CD4-positive, alpha-beta T cell treated with Interleukin-17A for 1 hour (primary cell): ENCODE data around the gene MORC2.

Source experiments
- DNase-seq: peaks from one replicate; pipeline ENCODE4 v3.0.0-alpha.2; 2020

The MORC2 gene

DNA sequence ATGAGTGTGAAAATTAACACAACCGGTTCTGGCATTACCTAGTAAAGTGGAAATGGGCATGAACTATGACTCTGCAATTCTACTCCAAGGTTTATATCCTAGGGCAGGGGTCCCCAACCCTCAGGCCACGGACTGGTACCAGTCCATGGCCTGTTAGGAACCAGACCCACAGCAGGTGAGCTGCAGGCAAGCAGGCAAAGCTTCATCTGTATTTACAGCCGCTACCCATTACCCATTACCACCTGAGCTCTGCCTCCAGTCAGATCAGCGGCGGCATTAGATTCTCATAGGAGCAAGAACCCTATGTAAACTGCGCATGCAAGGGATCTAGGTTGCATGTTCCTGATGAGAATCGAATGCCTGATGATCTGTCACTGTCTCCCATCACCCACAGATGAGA lies 49.8 kb downstream of the MORC2 start:
- no peak for DNase-seq

DNA sequence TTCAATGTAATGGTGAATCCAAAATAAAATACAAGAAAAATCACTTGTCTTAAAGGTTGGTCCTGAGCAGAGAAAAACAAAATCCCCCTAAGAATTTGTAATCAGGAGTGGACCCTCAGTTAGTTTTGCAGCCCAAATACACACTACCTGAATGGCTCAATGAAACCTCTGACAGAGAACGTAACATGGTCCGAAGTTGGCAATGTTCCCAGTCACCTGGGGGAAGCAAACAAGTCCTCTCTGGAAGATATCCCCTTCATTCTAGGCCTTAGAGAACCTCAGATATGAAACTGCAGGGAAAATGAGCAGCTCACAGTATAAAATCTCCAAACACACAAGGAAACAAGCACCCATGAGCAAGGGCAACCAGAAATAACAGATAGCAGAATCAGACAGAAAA lies 58.2 kb downstream of the MORC2 start:
- DNase-seq = no peak

DNA sequence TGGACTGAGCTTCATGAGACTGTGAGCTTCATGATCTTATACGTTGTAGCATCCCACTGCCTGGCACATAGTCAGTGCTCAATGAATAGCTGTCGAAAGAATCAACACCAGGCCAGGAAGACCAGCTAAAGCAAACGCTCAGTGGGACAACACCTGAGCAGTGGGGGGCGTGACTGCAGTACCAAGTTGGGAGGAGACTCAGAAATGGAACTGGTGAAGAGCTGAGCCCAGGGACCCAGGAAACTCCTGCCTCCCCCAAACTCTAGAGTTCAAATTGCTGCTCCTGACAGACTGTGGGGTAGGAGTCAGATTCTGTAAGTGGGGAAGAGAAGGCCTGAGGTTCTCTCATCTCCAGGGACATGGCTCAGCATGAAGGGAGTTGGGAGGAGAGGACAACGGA lies 59.3 kb downstream of the MORC2 start:
- DNase-seq = no peak

DNA sequence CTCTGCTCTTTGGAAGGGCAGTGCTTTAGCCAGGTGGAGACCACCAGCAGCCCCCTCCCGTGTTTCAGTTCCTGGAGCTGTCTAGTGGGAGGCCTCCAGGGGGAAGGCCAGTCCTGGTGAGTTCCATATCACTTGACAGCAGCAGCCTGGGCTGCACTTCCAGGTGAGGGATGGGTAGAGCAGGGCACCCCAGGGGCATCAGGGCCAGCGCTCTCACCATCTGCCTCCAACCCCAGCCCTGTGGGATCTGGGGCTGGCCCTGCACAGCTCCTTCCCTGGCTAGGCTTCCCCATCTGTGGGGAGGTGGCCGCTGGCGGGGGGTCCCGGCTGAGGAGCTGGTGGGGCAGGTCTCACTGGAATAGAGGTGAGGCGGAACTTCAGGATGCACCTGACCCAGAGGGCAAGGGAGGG lies 60.5 kb downstream of the MORC2 start:
- DNase-seq = no peak

DNA sequence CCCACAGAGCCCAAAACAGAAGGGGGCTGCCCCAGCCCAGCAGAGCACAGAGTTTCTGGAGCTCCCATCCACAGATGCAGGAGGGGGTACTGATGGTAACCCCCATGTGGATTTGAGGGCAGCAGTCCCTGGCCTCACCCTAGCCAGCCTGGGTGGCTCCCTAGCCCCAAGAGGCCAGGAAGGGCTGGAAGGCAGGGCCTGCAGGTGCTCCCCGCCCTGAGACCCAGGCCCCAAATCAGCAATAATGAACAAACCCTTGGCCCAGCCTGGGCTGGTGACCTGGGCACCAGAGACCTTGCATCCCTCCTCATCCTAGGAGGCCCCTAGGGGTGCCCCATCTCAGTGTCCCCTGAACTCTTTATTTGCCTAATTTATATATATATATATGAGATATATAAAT lies 61.6 kb downstream of the MORC2 start:
- DNase-seq = no peak

DNA sequence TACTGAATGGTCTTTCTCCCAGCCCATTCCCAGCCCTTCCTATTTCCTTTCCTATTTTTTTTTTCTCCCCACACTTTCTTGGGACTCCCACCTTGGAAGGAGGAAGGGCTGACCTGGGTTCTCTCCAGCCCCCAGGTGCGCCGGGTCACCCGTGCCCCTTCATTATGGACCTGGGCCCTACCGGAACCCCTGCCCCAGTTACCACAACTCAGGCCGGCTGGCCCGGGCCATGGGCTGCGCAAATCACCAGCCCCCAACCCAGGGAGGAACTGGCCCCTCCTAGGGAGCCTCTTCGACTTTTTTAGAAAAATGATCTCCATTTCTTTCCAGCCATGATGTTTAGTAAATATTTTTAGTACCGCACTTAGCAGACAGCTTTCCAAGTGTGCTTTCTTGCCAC lies 62.2 kb downstream of the MORC2 start:
- DNase-seq = no peak

DNA sequence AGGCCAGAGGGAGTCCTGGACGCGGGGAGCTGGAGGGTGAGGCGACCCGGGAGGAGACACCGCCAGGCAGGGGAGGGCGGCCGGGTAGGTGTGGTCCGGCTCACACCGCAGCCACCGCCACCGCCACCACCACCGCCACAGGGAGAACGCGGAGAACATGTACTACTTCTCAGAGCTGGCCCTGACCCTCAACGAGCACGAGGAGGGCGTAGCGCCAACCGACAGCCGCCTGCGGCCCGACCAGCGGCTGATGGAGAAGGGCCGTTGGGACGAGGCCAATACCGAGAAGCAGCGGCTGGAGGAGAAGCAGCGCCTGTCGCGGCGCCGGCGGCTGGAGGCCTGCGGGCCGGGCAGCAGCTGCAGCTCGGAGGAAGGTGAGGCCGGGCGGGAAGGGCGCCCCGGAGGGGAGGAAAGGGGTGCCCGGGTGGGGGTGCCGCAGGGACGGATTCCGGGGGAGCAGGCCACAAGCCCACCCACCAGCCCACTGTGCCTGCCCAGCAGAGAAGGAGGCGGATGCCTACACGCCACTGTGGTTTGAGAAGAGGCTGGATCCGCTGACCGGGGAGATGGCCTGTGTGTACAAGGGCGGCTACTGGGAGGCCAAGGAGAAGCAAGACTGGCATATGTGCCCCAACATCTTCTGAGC lies 62.8 kb downstream of the MORC2 start:
- no peak for DNase-seq

DNA sequence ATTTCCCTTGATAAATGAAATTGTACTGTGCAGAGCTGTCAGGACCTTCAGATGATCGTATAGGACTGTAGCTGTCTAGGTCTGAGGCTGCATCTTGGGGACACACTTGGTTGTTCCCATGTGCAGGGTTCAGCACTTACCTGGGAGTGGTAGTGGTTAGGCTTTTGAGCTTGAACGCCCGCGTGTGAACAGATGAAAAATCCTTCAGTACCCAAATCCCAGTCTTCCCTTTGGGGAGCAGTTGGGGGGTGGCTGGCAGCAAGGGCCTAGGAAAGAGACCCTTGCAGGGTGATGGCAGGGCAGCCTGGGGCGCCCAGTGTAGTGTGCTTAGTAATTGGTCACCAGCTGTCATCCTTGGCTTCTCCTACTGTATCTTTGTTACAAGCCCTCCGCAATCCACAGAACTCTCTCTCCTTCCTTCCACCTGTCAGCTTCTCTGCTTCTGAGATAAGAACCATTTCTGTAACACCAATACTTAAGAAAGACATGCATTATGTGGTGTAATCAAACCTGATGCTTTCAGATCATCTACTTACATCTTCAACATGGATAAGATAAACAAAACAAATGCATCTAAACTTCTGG lies 64.6 kb downstream of the MORC2 start:
- DNase-seq = no peak

DNA sequence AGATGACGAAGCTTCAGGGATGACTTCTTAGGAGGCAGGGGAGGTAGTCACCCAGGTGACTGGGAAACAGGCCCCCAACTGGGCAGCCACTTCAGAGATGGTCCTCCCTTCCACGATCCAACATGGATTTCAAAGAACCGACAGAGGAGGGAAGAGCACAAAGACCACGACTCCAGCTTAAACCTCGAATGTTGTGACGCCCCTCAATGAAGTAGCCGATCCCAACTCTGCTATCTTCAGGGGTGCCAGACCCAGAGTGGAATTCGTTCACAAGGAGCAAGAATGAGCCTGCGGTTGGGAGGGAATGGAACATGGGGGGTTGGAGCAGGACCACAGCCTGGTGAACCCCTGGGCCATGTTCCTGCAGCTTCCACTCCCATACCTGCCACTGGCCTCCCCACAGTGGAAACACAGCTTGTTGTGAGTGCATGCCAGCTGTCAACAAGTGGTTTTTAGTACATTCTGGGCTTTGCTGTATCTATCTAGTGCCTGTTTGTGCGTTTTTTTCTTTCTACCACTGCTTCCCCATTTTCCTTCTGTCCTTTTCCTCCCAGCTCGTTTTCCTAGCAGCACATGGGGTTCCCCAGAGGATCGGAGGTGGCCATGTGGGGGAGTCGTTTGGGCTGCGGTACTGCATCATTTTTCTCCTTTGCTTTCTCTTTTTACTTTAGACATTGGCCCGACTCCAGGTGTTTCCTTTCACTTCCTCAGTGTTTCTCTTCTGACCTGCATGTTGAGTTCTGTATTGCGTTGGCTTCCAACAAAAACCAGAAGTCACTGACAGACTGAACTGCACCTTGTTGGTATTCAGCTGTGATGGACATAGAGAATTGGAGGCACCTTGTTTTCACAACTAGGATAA lies 65.8 kb downstream of the MORC2 start:
- no peak for DNase-seq

DNA sequence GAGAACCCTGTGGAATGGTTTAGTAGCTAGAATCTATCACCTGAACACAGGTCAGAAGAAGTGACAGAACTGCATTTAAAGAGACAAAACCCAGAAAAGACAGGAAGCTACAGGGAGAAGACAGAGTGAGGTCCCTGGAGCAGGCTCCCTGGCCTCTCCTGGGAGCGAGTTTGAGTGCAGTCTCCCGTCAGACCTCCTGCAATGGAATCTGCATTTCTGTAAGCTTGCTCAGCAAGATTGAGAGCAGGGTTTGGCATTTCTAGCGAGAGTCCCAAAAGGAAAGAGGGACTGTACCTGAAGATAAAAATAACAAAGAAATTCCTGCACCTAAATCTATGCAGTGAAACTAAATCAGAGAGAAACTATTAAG lies 74.2 kb downstream of the MORC2 start:
- DNase-seq = no peak

DNA sequence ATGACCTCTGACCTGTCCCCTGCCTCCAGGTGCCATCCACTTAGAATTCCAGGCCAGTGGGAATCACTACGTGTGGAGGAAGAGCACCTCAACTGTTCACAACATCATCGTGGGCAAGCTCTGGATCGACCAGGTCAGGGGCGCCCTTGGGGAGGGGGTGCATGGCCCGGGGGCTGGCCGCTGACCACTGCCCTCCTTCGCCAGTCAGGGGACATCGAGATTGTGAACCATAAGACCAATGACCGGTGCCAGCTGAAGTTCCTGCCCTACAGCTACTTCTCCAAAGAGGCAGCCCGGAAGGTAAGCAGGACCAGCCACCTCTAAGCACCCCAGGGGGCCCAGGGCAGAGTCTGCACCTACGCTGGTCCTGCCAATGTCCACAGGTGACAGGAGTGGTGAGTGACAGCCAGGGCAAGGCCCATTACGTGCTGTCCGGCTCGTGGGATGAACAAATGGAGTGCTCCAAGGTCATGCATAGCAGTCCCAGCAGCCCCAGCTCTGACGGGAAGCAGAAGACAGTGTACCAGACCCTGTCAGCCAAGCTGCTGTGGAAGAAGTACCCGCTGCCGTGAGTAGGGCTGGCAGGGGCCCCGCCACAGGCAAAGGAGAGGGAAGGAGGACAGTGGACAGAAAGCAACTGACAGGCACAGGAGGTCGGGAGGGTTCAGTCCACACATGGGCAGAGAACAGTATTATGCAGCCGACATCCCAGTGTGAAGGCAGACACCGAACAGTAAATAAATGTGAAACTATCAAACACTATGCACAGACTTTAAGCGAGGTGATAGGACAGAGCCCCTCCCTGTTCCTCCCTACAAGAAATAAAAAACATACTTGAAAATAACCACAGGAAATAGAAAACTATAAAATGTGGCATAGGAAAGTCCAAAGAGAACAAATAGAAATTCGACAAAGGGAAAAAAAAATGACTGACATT lies 74.9 kb downstream of the MORC2 start:
- no peak for DNase-seq

DNA sequence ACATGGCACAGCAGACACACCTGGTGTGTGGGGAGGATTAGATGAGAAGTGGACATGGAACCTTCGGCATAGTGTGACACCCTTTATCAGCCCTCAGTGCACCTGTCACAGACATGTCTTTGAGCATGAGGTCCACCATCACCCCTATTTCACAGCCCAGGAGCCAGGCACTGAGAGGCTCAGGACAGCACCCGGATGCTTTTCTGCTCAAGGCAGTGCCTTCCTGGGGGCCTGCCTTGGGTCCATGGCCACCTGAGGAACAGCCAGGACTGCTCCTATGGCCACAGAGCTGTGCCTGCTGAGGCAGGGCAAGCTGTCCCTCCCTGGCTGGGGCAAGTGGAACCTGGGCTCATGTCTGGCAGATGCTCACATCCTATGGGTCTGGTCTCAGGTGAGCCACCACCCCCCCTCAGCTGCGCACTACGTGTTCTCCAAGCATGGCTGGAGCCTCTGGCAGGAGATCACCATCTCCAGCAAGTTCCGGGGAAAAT lies 75.8 kb downstream of the MORC2 start:
- DNase-seq = no peak

DNA sequence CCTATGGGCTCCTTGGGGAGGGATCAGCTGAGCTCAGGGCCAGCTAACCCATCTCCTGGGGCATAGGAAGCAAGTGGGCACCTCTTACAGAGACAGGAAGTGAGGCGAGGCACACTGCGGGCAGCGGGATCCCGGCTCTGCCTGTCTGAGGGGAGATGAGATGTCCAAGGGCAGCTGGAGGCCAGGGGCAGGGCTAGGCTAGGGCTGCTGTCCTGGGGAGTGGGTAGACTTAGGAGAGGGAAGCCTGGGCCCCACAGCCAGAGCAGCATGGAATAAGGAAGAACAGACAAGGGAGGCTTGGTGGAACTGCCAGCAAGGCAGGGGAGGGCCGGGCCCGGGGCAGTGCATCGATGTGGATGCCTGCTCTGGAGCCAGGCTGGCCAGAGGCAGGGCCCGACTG lies 76.3 kb downstream of the MORC2 start:
- DNase-seq = no peak

DNA sequence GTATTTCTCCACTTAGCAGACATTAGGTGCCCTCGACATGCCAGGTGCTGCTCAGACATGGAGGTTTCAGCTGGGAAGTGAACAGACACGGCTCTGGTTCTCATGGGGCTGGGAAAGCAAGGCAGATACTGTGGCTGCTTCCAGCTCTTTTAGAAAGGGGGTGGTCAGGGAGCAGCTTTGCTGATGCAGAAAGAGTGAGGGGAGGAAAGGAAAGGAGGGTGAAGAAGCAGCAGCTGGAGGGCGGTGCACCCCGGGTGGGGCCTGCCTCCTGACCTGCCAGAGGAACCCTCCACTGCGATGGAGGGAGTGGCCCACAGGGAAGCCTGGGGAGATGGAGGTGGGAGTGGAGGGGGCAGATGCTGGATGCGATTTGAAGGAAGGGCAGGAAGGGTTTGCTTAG lies 76.8 kb downstream of the MORC2 start:
- no peak for DNase-seq

DNA sequence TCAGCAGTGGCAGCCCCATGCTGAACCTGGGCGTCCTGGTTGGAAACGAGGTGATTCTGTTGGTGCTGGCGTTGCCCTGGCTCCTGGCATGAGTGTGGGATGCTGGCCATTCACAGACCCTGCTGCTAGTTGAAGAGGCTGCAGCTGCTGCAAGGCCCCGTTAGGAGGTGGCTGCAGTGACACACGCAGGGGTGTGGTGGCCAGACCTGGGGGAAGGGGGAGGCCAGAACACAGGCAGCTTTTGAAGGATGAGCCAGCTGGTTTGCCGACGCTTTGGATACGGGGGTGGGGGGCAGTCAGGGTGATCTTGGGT lies 77.2 kb downstream of the MORC2 start:
- no peak for DNase-seq

DNA sequence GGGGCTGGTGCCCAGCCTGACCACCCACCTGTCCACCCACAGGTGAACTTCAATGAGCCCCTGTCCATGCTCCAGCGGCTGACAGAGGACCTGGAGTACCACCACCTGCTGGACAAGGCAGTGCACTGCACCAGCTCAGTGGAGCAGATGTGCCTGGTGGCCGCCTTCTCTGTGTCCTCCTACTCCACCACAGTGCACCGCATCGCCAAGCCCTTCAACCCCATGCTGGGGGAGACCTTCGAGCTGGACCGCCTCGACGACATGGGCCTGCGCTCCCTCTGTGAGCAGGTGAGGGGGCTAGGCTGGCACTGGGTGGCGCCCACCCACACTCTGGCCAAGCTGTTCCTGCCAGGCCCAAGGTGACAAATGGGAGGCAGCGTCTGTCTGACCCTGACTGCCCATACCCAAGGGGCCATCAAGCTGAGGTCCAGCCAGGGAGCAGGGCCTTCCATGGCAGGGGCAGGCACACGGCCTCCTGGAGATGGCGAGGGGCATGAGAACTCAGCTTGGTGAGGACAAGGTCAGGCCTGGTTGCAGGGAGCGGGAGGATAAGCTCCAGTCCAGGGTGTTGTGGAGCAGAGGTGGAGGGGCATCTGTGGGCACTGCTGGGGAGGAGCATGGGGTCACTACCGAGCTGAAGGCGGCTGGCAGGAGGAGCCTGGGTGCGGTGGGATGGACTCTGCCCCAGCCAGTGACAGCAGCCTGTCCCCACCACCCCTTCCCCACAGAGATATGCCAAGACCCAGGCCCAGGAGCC lies 77.7 kb downstream of the MORC2 start:
- peak; percentile 33 for DNase-seq

DNA sequence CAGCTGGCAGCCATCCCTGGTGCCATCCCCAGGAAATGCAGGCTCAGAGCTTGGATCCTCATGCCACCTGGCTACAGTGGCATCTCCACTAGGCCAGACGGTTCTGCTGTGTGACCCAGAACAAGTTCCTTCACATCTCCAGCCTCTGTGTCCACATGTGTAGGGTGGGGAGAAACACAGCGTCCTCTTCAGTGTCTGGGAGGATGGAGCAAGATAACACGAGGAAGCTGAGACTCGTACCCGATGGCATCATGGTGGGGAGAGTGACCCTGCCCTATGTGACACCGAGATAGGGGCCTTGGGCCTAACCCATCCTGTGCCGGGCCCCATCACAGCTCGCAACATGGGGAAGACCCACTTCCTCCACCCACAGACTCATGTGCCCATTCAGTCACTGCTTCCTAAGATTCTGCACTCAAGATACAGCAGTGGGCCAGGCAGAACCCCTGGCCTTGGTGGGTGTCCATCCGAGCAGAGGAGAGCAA lies 78.5 kb downstream of the MORC2 start:
- no peak for DNase-seq

DNA sequence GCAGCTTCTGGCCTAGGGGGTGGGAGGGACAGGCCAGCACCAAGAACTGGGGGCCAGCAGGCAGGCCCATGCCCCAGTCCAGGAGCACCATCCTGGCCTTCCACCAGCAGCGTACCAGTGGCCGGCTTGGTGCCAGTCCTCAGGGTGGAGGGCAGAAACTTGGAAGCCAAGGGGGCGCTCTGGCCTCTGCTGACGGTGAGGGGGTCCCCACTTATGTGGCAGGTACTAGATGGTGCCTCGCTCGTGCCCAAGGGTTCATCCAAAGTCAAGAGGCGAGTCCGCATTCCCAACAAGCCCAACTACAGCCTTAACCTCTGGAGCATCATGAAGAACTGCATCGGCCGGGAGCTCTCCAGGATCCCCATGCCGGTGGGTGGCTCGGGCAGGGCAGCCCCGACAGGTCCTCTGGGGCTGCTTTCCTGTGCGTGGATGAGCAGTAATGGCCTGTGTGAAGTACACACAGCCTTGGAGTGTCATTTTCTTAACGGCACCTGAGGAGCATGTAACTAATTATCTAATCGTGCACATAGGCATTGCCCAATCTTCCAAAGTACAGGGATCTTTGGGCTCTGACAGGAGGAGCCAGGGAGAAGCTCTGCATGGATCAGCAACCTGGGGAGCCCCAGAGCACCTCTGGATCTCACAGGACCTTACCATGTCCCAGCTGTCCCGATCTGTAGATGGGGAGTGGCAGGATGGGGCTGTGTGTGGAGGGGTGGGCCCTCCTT lies 79.1 kb downstream of the MORC2 start:
- no peak for DNase-seq

DNA sequence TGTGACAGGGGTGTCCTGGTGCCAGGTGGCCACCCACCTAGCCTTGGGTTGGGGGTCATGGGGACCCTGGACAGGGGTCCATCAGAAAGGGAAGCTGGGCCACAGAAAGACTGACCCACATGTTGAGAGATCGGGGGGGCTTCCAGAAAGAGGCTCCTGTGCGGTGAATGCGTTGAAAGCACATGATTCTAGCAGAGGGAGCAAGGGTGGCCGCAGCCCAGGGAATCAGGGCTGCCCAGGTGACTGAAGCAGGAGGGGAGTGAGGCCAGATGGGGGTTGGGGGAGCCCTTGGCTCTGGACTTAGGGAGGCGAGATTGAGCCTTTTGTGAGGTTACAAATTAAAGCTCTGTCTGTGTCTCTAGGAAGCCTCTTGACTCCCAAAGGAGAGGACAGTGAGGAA lies 80.7 kb downstream of the MORC2 start:
- no peak for DNase-seq

DNA sequence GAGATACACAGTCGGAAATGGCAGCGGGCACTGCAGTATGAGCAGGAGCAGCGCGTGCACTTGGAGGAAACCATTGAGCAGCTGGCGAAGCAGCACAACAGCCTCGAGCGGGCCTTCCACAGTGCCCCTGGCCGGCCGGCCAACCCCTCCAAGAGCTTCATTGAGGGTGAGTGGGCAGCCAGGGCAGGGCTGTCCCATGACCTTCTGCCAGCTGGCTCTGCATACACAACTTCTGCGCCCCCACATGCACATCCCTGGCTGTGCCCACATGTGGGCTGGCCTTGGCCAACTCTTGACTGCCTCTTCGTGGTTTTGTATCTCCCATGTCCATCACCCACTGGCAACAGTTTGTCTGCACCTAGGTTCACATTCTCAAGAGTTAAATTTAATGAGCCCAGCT lies 81.1 kb downstream of the MORC2 start:
- DNase-seq = no peak

DNA sequence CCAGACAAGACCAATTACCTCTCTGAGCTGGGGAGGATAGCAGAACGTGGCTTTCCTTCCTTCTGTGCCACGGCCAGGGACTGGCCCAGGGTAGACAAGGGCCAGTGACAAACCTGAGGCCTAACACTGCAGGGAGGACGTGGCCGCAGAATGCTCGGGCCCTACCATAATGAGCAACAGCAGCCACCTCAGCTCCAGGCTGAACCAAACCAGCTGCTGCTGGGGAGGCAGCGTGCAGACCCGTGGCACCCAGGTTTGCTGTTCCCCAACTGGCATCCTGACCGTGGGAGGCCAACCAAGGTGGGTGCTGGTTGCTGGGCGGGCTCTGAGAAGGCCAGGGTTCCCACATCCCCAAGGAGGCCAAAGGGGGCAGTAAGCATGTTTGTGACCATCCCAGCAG lies 83.0 kb downstream of the MORC2 start:
- DNase-seq = no peak

DNA sequence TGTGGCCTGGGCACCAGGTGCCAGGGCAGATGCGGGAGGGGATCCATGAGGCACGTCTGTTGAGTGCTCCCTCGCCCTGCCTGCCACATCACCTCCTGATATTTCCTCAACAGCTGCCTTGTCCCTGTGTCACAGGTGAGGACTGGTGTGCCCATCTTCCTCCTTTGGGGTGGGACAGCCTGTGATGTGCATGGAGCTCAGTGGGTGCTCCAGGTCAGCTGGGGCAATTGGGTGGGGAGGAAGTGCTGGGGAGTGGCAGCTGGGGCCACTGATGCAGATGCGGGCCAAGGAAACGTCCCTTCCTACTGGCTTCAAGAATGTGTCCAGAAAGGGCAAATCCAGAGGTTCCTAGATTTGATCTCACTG lies 83.6 kb downstream of the MORC2 start:
- no peak for DNase-seq
